GM19238 (cell line): ENCODE data around the gene GALNTL6.

Source experiments
- DNase-seq: peaks from one replicate; pipeline ENCODE4 v3.0.0; 2011; ENCODE audit warnings: low spot score; ENCODE audit not compliant: insufficient read length

The GALNTL6 gene

DNA sequence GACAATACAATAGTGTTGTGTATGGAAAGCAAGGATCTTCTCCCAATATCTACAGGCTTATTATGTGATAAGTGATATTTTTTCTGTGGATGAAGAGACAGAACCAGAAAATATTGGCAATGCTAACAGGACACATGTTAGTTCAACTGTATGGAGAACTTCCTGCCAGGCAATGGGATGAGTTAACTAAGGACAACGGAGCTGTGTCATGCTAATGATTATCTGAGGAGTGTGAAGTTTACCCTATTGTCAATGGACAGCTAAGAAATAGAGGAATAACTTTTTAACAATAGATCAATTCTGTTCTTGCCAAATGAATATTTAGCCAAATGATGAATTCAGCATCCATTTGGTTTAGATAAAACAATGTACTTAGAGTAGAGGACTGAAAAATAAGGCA, 180.0 kb downstream of the GALNTL6 start:
- no peak for DNase-seq

DNA sequence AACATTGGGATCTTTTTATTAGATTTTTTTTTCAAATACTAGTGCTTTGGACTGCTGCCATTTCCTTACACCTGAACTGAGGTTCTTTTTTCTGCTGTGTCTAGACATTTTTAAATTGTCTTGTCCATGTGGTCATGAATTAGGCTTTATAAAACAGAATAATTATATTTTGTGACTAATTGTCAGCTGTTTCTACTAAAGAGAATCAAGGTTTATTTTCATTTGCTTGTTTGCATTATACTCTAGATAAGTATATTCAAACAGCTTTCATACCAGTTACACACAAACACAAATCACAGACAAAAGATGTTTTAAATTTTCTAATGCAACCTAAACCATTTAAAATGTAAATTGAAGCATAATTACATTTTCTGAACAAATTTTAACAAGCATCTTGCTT, 194.7 kb downstream of the GALNTL6 start:
- no peak for DNase-seq

DNA sequence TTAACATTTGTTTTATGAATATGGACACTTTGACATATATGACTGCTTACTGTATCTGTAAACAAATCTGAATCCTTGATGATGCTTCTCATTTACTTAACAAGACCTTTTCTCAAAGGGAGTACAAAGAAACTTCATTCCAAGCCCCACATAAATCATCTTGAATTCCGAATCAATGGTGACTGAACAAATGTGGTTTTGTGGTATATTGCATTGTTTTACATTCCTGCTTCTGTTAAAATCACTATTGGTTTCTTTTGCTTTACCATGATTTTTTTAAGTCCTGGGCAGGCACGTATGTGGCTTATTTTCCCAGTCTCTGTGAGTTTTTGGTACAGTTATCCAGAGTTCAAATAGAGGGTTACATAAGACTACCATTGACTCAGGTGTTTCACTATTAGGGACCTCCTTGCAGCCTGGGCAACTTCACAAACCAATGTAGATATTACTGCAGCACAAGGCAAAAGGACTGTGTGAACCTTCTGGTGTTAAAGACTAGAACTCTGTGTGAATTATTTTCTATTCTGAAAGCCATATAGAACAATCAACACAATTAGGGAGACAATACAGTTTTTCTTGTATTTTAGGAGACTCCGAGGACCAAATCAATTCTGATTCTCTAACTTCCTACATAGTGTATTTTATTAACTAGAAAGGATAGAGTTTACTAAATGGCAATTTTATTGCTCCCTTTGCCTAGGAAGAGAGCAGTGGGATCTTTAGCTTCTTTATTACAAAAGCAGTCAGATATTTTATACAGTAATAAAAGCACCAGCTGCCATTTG, 196.4 kb downstream of the GALNTL6 start:
- no peak for DNase-seq

DNA sequence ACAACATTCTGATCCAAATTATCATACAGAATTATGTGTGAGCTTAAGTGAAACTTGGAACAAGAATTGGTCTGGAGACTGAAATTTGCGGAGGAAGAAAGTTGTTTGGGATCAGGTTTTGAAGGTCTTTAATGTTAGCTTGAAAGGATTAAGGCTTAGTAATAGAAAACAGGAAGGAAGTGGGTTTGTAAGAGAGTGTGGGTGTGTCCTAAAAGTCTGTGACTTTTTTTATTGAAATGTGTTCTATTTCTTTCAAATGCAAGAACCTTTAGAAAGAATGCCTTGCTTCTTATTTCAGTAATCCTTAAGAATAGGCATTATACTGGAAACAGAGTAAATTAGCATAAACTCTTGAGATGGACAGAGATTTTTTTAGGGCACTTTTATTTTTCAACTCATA, 198.0 kb downstream of the GALNTL6 start:
- no peak for DNase-seq

DNA sequence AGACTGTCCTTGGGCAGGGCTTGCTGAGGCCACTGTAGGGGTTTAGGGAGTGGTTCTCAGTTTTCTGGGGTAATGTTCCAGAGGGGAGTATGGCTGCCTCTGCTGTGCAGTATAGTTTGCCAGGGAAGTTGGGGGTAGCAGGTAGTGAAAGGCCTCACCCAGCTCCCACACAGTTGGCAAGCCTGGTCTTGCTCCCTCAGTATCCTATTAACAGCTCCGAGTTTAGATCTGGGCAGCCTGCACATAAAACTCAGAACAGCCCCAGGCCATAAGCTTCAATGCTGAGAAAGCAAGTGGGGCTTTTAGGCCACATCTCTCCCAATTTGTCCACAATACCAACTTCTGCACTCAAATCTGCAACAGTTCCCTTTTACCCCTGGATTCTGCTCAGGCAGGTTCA, 205.2 kb downstream of the GALNTL6 start:
- DNase-seq, result no peak

DNA sequence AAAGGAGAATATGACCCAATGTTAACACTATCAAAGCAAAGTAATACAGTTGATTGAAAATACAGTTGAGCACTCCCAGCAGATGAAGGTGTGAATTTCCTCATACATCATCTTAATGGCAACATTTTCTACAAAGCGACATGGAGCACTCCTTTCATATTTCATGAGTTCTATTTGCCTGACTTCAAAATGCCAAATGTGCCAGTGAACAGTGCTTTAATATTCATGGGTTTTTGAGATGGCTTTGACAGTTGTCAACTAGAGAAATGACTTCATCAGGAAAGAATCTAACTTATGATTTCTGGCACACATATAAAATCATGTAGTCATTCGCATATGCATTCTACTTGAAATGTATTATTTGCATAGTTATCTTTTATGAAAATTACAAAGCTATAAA, 222.4 kb downstream of the GALNTL6 start:
- DNase-seq, result no peak

DNA sequence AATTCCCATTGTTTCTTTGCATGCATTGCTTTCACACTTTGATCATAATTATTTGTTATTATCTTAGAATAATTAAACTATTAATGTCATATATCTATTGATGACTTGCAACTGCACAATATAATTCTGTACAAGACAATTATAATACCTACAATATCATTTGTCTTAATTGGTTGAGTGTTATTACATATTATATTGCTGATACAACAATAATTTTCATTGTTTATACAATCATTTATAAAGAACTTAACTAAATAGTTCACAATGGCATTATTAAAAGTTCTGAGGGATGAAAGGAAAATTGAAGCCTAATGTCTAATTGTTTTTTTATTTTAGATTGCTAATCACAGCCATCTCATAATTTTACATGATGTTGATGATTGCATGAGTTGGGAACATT, 227.6 kb downstream of the GALNTL6 start:
- no peak for DNase-seq

DNA sequence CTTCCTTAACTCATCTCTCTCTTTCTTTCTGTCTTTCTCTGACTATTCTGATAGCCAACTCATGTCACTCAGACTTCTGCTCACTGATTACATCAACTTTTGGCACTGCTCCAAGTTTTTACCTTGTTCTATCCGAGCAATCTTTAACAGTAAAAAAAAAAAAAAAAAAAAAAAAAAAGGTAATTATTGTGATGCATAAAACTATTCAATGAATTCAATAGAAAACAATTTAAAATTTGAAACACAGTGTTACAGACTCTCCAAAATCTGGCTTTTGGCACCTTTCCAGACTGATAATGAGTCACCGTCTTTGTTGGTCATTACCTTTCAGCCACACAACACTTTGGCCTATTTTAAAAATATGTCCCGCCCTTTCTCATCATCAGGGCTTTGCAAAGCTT, 229.5 kb downstream of the GALNTL6 start:
- no peak for DNase-seq

DNA sequence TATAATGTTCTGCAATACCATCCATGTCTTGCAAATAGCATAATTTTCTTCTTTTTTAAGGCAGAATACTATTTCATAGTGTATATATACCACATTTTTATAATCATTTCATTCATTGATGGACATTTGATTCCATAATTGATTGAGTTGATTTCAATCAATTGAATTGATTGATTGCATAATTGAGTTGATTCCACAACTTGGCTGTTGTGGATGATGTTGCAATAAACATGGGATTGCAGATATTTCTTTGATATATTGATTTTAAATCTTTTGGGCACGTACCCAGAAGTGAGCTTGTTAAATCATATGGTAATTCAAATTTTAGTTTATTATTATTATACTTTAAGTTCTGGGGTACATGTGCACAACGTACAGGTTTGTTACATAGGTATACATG, 232.8 kb downstream of the GALNTL6 start:
- no peak for DNase-seq

DNA sequence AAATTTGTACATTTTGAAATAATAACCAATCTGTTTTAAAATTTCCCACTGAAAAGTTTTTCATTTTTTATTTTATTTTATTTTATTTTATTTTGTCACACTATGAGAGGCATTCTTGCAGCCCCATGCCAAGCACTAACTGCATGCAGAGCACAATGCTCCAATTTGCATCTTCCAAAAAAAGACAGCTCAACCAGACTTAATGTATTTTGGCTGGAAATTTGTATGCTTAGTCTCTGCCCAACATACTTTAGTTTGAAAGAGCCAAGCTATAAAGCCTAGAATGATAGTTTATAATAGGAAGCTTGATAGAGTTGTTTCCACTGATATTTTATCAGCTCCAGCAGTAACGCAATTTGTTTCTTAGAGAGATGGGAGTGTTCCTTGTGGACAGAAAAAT, 235.5 kb downstream of the GALNTL6 start:
- DNase-seq, result no peak

DNA sequence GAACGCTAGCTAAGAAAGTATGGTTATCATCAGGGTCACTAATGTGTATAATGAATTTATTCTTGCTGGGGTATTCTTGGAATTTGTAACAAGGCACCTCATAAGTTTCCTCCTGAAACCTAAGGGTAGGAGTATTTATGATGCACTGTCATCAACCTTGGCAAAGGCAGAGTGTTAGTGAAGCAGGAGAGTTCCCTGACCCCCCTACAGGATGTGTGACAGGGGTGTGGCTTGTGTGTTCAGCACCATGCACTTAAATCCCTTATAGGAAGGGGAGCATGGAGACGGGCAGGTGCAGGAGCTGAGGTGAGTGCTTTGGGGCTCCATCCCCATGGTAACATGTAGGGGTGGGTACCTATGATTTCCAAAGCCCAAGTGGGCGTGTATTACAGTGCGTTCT, 237.7 kb downstream of the GALNTL6 start:
- no peak for DNase-seq

DNA sequence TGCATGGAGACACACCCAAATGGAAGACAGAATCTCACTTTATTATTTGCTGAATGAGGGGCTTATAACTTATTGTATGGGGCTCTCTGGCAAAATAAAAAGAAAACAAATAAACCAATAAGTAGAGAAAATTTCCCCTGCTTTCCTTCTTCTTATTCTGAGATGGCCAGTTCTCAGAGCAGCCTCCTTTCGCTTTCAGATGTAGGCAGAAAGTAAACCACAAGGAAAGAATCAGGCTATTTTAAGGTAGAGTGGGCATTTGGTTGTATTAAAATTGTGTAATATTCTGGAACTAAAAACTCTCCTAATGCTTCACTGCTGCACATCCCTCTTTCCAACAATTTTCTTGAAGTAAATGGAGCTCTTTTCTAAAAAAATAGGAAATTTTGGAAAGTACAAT, 241.8 kb downstream of the GALNTL6 start:
- no peak for DNase-seq

DNA sequence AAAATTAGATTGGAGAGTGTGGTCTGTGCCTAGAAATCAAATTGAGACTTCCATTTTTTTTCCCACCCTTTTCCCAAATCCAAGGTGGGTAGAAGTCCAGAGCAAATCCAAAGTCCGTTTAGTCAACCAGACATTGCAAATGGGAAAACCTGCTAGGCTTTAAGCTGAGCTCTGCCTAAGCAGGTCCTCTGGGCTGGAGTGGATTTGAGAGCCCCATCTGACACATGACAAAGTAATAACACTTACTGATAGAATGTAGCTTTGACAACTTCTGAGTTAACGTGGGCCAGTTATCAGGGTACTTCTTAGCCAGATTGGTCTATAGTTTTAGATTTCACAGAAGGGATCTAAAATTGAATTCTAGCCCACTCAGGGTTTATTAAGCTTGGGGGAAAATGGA, 242.3 kb downstream of the GALNTL6 start:
- DNase-seq, result no peak

DNA sequence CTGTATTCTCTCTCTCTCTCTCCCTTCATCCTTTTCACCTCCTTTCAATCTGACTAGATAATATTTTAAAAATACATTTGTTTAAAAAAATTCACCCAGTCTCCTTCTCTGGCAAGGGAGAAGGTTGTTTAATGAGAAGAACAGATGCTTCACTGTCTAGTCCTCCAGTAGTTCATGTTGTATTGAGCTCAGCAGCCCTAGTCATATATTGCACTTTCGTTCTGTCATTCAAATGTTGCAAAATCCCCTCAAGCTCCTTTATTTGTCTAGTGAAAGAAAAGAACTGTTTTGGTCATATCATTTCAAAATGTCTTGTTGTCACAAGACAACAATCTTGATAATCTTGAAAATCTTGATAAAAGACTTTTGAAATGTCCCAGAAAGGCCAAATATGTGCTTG, 248.0 kb downstream of the GALNTL6 start:
- DNase-seq, result no peak

DNA sequence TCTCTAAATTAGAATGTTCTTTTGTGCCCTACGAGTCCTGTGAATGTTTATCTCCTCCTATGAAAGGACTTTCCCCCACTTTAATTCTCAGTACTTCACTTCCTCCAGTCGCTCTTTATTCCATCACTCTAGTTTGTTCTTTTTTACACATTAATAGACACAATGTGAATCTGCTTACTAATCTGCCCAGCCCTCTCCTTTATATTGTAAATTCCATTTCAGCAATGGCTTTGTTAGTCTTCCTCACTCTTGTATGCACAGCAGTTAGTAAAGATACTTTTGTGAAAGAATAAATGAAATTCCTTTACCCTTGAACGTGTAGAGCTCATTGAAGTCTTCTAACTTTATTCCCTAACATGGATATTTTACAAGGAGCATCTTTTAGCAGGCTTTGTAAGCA, 255.3 kb downstream of the GALNTL6 start:
- no peak for DNase-seq

DNA sequence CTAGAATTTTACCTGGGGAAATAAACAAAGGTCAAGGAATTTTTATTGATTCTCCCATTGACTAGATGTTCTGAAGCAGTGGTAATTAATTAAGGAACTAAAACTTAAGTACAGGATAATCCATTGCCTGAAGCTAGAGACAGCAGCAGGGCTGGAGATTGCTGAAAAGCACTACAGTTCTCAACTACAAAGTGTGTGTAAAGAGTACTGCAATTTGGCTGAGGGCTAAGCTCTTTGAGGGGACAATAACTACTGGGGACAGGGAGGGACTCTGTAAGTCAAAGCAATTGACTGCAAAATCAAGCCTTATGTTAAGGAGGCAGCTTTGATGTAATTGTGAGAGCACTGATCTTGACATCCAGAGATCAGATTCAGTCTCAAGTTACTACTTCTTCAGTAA, 260.4 kb downstream of the GALNTL6 start:
- no peak for DNase-seq

DNA sequence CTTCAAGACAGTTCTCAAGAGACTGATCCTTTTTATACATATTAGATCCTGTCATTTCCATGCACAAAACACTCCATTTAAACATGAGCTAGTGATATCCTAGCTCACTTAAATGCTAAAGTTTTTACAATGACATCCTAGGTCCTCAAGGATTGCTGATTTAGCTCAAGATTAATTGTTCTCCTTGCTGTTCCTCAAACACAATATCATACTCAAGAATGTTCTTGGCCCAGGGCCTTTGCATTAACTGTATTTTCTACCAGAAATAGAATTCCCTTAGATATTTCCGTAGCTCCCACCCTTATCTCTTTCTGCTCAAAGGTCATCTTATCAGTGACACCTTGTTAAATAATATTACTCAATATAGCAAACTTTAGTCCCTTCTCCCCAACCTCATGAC, 270.1 kb downstream of the GALNTL6 start:
- no peak for DNase-seq

DNA sequence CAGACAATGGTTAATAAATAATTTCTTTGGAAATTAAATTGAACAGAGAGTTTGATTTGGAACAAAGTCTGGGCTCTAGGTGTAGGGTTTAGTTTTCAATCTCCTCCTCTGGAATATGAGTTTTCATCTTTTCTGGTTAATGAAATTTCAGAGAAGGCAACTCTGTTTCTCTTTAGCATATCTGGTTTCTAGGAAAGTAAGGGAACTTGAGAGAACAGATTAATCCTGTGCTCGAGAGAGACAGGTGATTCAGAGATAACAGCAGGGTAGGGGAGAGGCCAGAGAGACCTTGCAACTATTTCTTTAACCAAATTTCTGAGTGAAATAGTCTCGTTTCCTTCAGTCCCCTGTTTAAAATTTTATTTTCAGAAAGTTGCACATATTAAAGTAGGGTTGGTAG, 275.4 kb downstream of the GALNTL6 start:
- DNase-seq, result no peak

DNA sequence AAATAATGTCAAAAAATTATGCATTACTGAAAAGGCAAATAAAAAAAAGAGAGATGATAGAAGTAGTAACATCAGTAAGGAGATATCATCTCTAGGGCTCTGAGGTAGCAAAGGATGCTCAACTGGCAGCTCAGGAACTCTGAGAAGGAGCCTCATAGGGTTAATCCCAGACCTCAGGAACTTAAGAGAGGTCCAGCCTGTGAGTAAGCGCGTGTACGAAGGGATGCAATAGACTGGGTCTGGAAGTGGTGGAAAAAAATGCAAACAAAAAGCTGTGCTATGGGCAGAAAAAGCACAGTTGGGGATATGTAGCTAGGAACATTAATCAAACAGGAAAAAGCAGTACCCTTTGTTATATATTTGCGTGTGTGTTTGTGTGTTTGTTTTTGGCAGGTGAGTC, 282.0 kb downstream of the GALNTL6 start:
- no peak for DNase-seq

DNA sequence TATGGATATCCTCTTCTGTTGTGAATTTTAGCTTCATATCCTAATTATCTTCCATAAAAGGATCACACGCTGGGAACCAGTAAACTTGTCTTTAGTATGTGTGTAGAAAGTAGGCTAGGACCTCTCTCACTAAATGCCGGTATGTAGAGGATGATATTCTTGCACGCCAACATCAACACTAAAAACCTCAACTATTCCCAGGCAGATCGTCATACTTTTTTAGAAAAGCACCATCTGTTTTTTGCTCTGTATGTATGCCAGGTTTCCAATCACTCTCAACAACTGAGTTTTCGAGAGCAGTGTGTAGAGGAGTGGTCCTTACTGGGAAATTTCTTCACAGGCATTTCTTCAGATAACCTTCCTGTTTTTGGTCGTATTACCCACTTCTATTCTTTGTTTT, 283.6 kb downstream of the GALNTL6 start:
- DNase-seq, result no peak

DNA sequence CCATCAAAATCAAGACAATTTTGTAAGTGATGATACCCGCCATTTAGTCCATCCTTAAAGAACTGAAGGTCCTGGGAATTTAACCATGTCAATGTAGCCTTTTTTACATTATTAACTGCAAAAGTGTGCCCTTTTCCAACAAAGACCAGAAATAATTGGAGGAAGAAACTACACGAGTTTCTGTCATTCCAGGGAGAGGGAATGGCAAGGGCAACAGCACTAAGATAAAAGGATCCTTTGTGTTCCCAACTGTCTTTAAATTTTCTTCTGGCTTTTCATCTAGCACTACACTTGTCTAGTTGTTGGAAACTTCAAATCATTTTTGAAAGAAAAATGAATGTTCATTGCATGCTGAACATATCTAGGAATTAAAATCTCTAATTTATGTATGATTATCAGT, 286.2 kb downstream of the GALNTL6 start:
- DNase-seq, result no peak

DNA sequence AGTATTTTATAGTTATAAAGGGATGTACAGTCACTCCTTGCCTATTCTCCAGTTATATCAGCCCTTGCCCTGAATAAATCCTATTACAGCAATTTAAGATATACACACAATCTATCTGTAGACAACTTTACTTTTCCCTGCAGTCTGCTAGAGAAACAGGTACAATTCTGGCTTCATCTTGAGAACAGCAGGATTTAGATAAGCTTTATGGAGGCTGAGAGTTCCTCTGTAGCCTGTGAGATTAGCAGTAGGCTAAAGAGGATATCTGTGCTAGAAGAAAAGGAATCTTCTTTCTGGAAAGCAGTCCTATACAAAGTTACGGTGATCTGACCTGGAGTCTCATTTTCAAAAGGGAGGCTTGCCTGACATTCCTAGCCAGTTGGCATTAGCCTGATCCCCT, 290.3 kb downstream of the GALNTL6 start:
- DNase-seq, result no peak

DNA sequence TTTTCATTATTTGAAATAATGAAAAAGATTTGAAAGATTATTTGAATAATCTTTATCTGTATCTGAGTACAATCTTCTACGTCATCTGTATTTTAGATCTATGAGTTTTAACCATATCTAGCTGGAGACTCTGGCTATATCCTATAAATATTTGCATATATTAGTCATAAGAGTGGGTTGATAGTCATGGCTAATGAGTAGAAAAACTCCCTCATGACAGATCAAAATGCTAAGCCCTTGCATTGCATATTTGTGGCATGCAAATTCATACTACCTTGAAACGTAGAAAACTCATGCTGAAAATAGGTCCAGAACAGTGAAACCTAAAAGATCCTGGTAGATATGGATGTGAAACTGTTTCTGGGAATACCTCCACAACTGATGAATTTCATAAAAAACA, 291.3 kb downstream of the GALNTL6 start:
- no peak for DNase-seq

DNA sequence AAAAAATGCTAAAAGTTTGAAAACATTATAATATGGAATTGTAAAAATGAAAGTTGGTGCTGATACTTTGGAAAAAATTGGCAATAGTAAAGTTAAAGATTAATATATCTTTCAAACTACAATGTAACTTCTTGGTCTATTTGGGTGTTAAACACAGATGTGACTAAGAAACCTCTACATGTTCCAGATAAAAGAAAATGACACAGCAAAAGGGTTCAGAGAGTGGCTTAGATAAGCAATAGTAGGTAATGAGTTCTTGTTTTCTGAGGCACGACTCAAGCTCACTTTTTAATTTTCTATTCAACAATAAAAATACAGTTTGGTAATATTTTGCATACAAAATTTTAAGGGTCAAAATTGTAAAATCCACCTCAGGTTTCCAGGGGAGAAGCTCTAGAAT, 292.7 kb downstream of the GALNTL6 start:
- no peak for DNase-seq
